ENCODE results near the gene CIROP. TPM values are rescaled to one million over a fixed set of nuclear protein-coding genes. Genes with fewer than 3 reads are reported as not detected.
A peak's percentile ranks its signal among the peaks of the same experiment; 100 is the strongest.

CIROP gene
- total and polyA plus RNA-seq, 2 experiments from 2014 or later, result not detected

- Histone ChIP-seq H3K27ac (no peak overlapping the region), H3K4me3 (no peak overlapping the region), H3K79me2 (peaks cover 35% of the 10 kb centered on the region), H3K36me3 (replicated peaks; ENCODE audit: insufficient read depth, low read depth) (no peaks in the 10 kb centered on the region), H4K20me1 (ENCODE audit: insufficient read depth, poor library complexity, severe bottlenecking) (peaks cover 6% of the 10 kb centered on the region), H3K27me3 (no peaks in the 10 kb centered on the region), H3K4me2 (no peak overlapping the region), H3K9me3 (ENCODE audit: low read depth) (no peaks in the 10 kb centered on the region), H2AFZ (no peak overlapping the region), H3K4me1 (ENCODE audit: insufficient read depth) (peaks cover 11% of the 10 kb centered on the region), H3K9me2 (replicated peaks; ENCODE audit: insufficient read depth) (no peaks in the 10 kb centered on the region)
- TF ChIP-seq EZH2 (IDR thresholded peaks at IDR 0.05; ENCODE audit: borderline replicate concordance), result no peak
- no peak for TF ChIP-seq CTCF (IDR thresholded peaks at IDR 0.05; ENCODE audit: poor library complexity)
- TF ChIP-seq EZH2phosphoT487 (IDR thresholded peaks at IDR 0.05; ENCODE audit: low read depth, severe bottlenecking, unreplicated experiment), result no peak
- DNase-seq (ENCODE audit: low spot score), result no peak
- 93% methylated on average over 10 of the region's 10 CpGs for WGBS (ENCODE audit: low lambda C conversion rate, missing lambda C conversion rate)
Measured at GRCh38 chr14:23099212-23099861, 5.5 kb downstream of the CIROP start.

- WGBS (ENCODE audit: low lambda C conversion rate, missing lambda C conversion rate), result 98% methylated on average over 7 of the region's 7 CpGs
- Histone ChIP-seq H3K4me1 (ENCODE audit: insufficient read depth) (peaks cover 18% of the 10 kb centered on the region), H3K4me3 (no peak overlapping the region), H2AFZ (no peak overlapping the region), H3K4me2 (no peak overlapping the region), H3K79me2 (peaks cover 51% of the 10 kb centered on the region), H4K20me1 (ENCODE audit: insufficient read depth, poor library complexity, severe bottlenecking) (peaks cover 21% of the 10 kb centered on the region), H3K27me3 (no peaks in the 10 kb centered on the region), H3K36me3 (replicated peaks; ENCODE audit: insufficient read depth, low read depth) (no peaks in the 10 kb centered on the region), H3K27ac (no peak overlapping the region), H3K9me3 (ENCODE audit: low read depth) (no peaks in the 10 kb centered on the region), H3K9me2 (replicated peaks; ENCODE audit: insufficient read depth) (no peaks in the 10 kb centered on the region)
- no peak for DNase-seq (ENCODE audit: low spot score)
- TF ChIP-seq CTCF (IDR thresholded peaks at IDR 0.05; ENCODE audit: poor library complexity), result no peak
- TF ChIP-seq EZH2 (IDR thresholded peaks at IDR 0.05; ENCODE audit: borderline replicate concordance), result no peak
- no peak for TF ChIP-seq EZH2phosphoT487 (IDR thresholded peaks at IDR 0.05; ENCODE audit: low read depth, severe bottlenecking, unreplicated experiment)
Measured at GRCh38 chr14:23097786-23098185, 7.0 kb downstream of the CIROP start.

- H3K27ac ChIP-seq, result peak within 1 kb of the TSS; percentile 91
- WGBS (ENCODE audit: low lambda C conversion rate, missing lambda C conversion rate), result 1% methylated on average over 46 of the region's 46 CpGs
- H3K27me3 ChIP-seq, result no peaks in the 10 kb centered on the region
- H3K9me3 ChIP-seq (ENCODE audit: low read depth), result no peaks in the 10 kb centered on the region
- H4K20me1 ChIP-seq (ENCODE audit: insufficient read depth, poor library complexity, severe bottlenecking), result peaks cover 31% of the 10 kb centered on the region
- DNase-seq (ENCODE audit: low spot score), result peak; percentile 100
- H3K36me3 ChIP-seq (replicated peaks; ENCODE audit: insufficient read depth, low read depth), result no peaks in the 10 kb centered on the region
- peak within 1 kb of the TSS; percentile 51 for H3K4me3 ChIP-seq
- no peaks in the 10 kb centered on the region for H3K9me2 ChIP-seq (replicated peaks; ENCODE audit: insufficient read depth)
- TF ChIP-seq CTCF (IDR thresholded peaks at IDR 0.05; ENCODE audit: poor library complexity), result no peak
- TF ChIP-seq EZH2 (IDR thresholded peaks at IDR 0.05; ENCODE audit: borderline replicate concordance), result no peak
- no peak for TF ChIP-seq EZH2phosphoT487 (IDR thresholded peaks at IDR 0.05; ENCODE audit: low read depth, severe bottlenecking, unreplicated experiment)
- peaks cover 73% of the 10 kb centered on the region for H3K79me2 ChIP-seq
- H3K4me2 ChIP-seq, result peak within 1 kb of the TSS; percentile 93
- peak within 1 kb of the TSS; percentile 13 for H2AFZ ChIP-seq
- H3K4me1 ChIP-seq (ENCODE audit: insufficient read depth), result peaks cover 18% of the 10 kb centered on the region
Measured at GRCh38 chr14:23095196-23096108, 9.3 kb downstream of the CIROP start, which contains the start of gene C14orf119. Gene C14orf119 (plus strand): TSS chr14:23095505. CDS start chr14:23097659, 2,154 bp downstream.
